ENCODE results near the gene CES4A. TPM values are rescaled to one million over a fixed set of nuclear protein-coding genes. Genes with fewer than 3 reads are reported as not detected.
"Not testable (repeated sequence)": the region's sequence is repeated elsewhere in the genome, so short reads cannot be mapped to it uniquely, and the experiment has no call there.

Gene CES4A
- total and polyA plus RNA-seq, 4 experiments from 2014 or later: 4.1 to 21.9 (median 16.0) TPM

DNA sequence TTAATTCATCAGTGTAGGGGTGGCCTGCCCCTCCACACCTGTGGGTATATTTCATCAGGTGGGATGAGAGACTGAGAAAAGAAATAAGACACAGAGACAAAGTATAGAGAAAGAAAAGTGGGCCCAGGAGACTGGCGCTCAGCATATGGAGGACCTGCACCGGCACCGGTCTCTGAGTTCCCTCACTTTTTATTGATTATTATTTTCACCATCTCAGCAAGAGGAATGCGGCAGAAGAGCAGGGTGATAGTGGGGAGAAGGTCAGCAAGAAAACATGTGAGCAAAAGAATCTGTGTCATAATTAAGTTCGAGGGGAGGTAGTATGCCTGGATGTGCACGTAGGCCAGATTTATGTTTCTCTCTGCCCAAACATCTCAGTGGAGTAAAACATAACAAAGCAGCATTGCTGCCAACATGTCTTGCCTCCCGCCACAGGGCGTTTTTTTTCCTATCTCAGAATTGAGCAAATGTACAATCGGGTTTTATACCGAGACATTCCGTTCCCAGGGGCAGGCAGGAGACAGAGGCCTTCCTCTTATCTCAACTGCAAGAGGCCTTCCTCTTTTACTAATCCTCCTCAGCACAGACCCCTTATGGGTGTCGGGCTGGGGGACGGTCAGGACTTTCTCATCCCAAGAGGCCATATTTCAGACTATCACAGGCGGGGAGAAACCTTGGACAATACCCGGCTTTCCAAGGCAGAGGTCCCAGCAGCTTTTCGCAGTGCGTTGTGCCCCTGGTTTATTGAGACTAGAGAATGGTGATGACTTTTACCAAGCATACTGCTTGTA lies 32.8 kb upstream of the CES4A start:
- H3K27ac ChIP-seq (ENCODE audit: low read depth, low read length); H3K9me3 Mint-ChIP-seq; H3K27ac Mint-ChIP-seq; H3K4me3 ChIP-seq (ENCODE audit: low read length in 2 of 2); H3K4me1 ChIP-seq (ENCODE audit: insufficient read depth, low read length); H3K4me3 Mint-ChIP-seq; POLR2A ChIA-PET (ENCODE audit: partially characterized antibody); H3K9me3 ChIP-seq (ENCODE audit: control insufficient read depth in 1 of 2, low read length in 2 of 2); H3K4me1 Mint-ChIP-seq; H3K36me3 ChIP-seq (ENCODE audit: insufficient read depth, low read length); H3K36me3 Mint-ChIP-seq; H3K27me3 ChIP-seq (ENCODE audit: insufficient read depth, low read length): not testable (repeated sequence)
- DNase-seq: peak in 1 of 5 donors; percentile 7
- CTCF ChIA-PET (ENCODE audit: partially characterized antibody): interaction anchor here (1.3 kb wide), 1 partner anchor 10 kb away, joined by 5 read pairs; no protein-coding TSS in a partner anchor
- intact Hi-C loops (cut with micrococcal nuclease): loop anchor here (2.0 kb wide), 2 partner anchors 21 to 61 kb away; no protein-coding TSS in a partner anchor
- H3K27me3 Mint-ChIP-seq: peaks cover 19 to 24% of the 10 kb centered on the region in 2 donors

DNA sequence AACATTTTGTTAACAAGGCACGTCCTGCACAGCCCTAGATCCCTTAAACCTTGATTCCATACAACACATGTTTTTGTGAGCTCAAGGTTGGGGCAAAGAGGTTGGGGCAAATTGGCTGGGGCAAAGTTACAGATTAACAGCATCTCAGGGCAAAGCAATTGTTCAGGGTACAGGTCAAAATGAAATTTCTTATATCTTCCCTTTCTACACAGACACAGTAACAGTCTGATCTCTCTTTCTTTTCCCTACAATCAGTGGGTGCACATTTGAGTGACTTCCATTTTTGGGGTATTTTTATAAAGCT lies 32.3 kb upstream of the CES4A start:
- H3K27me3 ChIP-seq (ENCODE audit: insufficient read depth, low read length); POLR2A ChIA-PET (ENCODE audit: partially characterized antibody); H3K4me3 Mint-ChIP-seq; H3K27ac Mint-ChIP-seq; H3K4me1 Mint-ChIP-seq; H3K36me3 Mint-ChIP-seq; H3K9me3 Mint-ChIP-seq; H3K36me3 ChIP-seq (ENCODE audit: insufficient read depth, low read length); H3K9me3 ChIP-seq (ENCODE audit: control insufficient read depth in 1 of 2, low read length in 2 of 2); H3K4me3 ChIP-seq (ENCODE audit: low read length in 2 of 2); intact Hi-C loops (cut with micrococcal nuclease); DNase-seq; H3K4me1 ChIP-seq (ENCODE audit: insufficient read depth, low read length); H3K27ac ChIP-seq (ENCODE audit: low read depth, low read length): not testable (repeated sequence)
- H3K27me3 Mint-ChIP-seq: peaks cover 18 to 24% of the 10 kb centered on the region in 2 donors
- CTCF ChIA-PET (ENCODE audit: partially characterized antibody): interaction anchor here (1.3 to 1.8 kb wide), 3 partner anchors 10 to 202 kb away, joined by 3 to 5 read pairs (median 5); no protein-coding TSS in a partner anchor

DNA sequence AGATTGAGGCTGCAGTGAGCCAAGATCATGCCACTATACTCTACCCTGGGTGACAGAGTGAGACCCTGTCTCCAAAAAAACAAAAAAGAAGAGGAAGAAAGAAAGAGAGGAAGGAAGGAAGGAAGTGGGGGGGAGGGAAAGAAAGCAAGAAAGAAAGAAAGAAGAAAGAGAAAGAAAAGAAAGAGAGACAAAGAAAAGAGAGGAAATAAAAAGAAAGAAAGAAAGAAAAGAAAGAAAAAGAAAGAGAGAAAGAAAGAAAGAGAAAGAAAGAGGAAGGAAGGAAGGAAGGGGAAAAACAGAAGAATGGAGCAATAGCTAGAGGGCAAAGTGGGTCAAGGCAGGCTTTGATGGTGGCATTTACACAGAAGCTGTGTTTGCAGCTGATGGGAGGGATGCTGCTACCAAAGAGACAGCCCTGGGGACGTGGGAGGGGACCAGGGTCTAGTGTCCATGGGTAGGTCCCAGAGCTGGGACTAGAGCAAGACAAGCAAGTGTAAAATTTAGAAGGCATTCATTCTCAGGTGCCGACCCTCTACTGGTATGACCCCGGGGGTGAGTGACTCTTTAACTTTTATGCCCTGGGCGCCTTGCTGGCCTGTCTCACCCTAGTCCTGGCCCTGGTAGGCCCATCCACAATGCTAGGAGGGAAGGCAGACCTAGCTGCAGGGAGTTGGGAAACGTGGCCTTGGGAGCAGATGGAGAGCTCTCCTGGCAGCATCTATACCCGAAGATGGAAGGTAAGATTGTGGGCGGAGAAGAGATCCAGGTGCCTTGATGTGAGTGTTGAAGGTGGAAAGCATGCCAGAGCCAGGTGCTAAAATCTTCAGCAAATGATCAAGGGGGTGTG lies 29.3 kb upstream of the CES4A start:
- no peaks in the 10 kb centered on the region for H3K9me3 ChIP-seq (ENCODE audit: control insufficient read depth in 1 of 2, low read length in 2 of 2)
- CTCF ChIA-PET (ENCODE audit: partially characterized antibody): interaction anchor here (1.2 kb wide), 1 partner anchor 20 kb away, joined by 7 read pairs; no protein-coding TSS in a partner anchor
- H3K4me1 ChIP-seq (ENCODE audit: insufficient read depth, low read length): no peaks in the 10 kb centered on the region
- no peaks in the 10 kb centered on the region for H3K36me3 ChIP-seq (ENCODE audit: insufficient read depth, low read length)
- Mint-ChIP-seq H3K27me3 (peaks cover 1 to 2% of the 10 kb centered on the region in 2 donors), H3K9me3 (no peaks in the 10 kb centered on the region), H3K36me3 (no peaks in the 10 kb centered on the region), H3K4me1 (peaks cover 6 to 14% (median 6%) of the 10 kb centered on the region in 4 donors), H3K4me3 (no peak overlapping the region), H3K27ac (peak overlapping the region in 2 of 7 donors; percentile 21 to 53)
- intact Hi-C loops (cut with micrococcal nuclease): no loop called here
- H3K4me3 ChIP-seq (ENCODE audit: low read length in 2 of 2): no peak overlapping the region
- no peak for DNase-seq
- POLR2A ChIA-PET (ENCODE audit: partially characterized antibody): no interaction called here
- H3K27ac ChIP-seq (ENCODE audit: low read depth, low read length): no peak overlapping the region
- H3K27me3 ChIP-seq (ENCODE audit: insufficient read depth, low read length): no peaks in the 10 kb centered on the region

DNA sequence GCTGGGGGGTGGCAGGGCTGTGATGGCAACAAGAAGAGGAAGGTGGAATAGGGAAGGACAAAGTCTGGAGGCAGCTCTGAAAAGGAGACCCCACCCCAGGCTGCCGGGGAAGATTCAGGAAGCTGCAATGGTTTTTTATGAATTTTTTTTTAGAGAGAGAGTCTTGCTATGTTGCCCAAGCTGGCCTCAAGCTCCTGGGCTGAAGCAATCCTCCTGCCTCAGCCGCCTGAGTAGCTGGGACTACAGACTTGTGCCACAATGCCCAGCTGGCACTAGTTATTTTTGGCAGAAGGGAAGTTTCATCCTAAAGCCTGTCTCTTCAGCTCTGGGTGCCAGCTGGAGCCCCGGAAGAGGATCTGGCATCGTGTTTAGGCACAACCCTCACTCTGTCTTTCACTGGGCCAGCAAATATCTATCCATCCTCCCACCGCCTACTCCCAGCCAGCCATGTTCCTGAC lies 28.7 kb upstream of the CES4A start:
- no peak overlapping the region for H3K27ac ChIP-seq (ENCODE audit: low read depth, low read length)
- ChIA-PET POLR2A (ENCODE audit: partially characterized antibody) (no interaction called here), CTCF (ENCODE audit: partially characterized antibody) (no interaction called here)
- H3K27me3 ChIP-seq (ENCODE audit: insufficient read depth, low read length): no peaks in the 10 kb centered on the region
- no peaks in the 10 kb centered on the region for H3K36me3 ChIP-seq (ENCODE audit: insufficient read depth, low read length)
- H3K4me3 ChIP-seq (ENCODE audit: low read length in 2 of 2): no peak overlapping the region
- peaks cover 1 to 2% of the 10 kb centered on the region in 2 donors for H3K27me3 Mint-ChIP-seq
- DNase-seq: no peak
- H3K9me3 ChIP-seq (ENCODE audit: control insufficient read depth in 1 of 2, low read length in 2 of 2): no peaks in the 10 kb centered on the region
- no peaks in the 10 kb centered on the region for H3K4me1 ChIP-seq (ENCODE audit: insufficient read depth, low read length)
- no peak overlapping the region for H3K4me3 Mint-ChIP-seq
- H3K4me1 Mint-ChIP-seq: peaks cover 6 to 14% (median 6%) of the 10 kb centered on the region in 4 donors
- no peaks in the 10 kb centered on the region for H3K36me3 Mint-ChIP-seq
- intact Hi-C loops (cut with micrococcal nuclease): no loop called here
- no peak overlapping the region for H3K27ac Mint-ChIP-seq
- H3K9me3 Mint-ChIP-seq: no peaks in the 10 kb centered on the region

DNA sequence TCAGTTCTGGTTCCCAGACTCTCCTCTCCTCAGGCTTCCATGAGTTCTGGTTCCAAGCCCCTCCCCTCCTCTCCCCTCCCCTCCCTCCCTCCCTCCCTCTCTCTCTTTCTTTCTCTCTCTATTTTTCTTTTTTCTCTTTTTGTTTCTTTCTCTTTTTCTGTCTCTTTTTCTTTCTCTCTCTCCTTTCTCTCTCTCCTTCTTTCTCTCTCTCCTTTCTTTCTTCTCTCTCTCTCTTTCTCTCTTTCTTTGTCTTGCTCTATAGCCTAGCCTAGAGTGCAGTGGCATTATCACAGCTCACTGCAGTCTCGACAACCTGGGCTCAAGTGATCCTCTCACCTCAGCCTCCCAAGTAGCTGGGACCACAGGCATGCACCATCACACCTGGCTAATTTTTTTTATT lies 28.1 kb upstream of the CES4A start:
- ChIA-PET CTCF (ENCODE audit: partially characterized antibody) (interaction anchor here (1.2 to 1.4 kb wide), 2 partner anchors 31 to 203 kb away, joined by 3 read pairs; no protein-coding TSS in a partner anchor), POLR2A (ENCODE audit: partially characterized antibody) (no interaction called here)
- DNase-seq: no peak
- intact Hi-C loops (cut with micrococcal nuclease): no loop called here
- Mint-ChIP-seq H3K36me3 (no peaks in the 10 kb centered on the region), H3K27ac (no peak overlapping the region), H3K27me3 (peaks cover 3% of the 10 kb centered on the region in 2 donors), H3K4me3 (no peak overlapping the region), H3K9me3 (no peaks in the 10 kb centered on the region), H3K4me1 (peaks cover 6 to 14% (median 6%) of the 10 kb centered on the region in 4 donors)
- Histone ChIP-seq H3K27ac (ENCODE audit: low read depth, low read length) (no peak overlapping the region), H3K36me3 (ENCODE audit: insufficient read depth, low read length) (no peaks in the 10 kb centered on the region), H3K4me1 (ENCODE audit: insufficient read depth, low read length) (no peaks in the 10 kb centered on the region), H3K9me3 (ENCODE audit: control insufficient read depth in 1 of 2, low read length in 2 of 2) (no peaks in the 10 kb centered on the region), H3K4me3 (ENCODE audit: low read length in 2 of 2) (no peak overlapping the region), H3K27me3 (ENCODE audit: insufficient read depth, low read length) (no peaks in the 10 kb centered on the region)

DNA sequence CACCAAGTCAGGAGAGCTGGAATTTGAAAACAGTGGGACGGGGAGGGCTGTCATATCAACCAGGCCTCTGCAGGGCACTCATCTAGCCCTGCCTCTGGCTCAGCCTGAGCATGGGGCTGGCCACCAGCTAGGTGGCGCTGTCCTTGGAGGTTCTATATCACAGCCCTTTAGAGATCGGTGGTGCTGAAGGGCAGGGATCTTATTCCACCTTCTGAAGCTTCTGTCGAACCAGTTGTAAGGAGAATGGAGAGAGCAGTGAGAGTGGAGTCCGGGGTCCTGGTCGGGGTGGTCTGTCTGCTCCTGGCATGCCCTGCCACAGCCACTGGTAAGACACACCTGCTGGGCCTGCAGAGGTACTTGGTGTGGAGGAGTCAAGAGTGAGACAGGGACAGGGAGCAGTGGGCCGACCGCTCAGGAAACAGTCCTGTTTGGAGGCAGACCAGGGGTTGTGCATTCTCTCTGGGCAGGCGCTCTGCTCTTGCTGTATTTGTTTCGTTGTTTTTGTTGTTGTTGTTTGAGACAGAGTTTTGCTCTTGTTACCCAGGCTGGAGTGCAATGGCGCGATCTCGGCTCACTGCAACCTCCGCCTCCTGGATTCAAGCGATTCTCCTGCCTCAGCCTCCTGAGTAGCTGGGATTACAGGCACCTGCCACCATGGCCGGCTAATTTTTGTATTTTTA lies 27.2 kb upstream of the CES4A start, which contains the start of gene CES3:
CES3 (plus strand) TSS at position 202 of the 680 bp plus-strand sequence; CDS start at position 244, 42 bp downstream.
- Mint-ChIP-seq H3K36me3 (no peaks in the 10 kb centered on the region), H3K27ac (peak within 1 kb of the TSS in 2 of 7 donors; percentile 49 to 73), H3K4me3 (peak within 1 kb of the TSS in 3 of 8 donors; percentile 6 to 40 (median 17)), H3K4me1 (peaks cover 6 to 14% (median 6%) of the 10 kb centered on the region in 4 donors), H3K9me3 (no peaks in the 10 kb centered on the region), H3K27me3 (peaks cover 3% of the 10 kb centered on the region in 2 donors)
- Histone ChIP-seq H3K9me3 (ENCODE audit: control insufficient read depth in 1 of 2, low read length in 2 of 2) (no peaks in the 10 kb centered on the region), H3K4me3 (ENCODE audit: low read length in 2 of 2) (no peak within 1 kb of the TSS), H3K27ac (ENCODE audit: low read depth, low read length) (no peak within 1 kb of the TSS), H3K27me3 (ENCODE audit: insufficient read depth, low read length) (no peaks in the 10 kb centered on the region), H3K4me1 (ENCODE audit: insufficient read depth, low read length) (no peaks in the 10 kb centered on the region), H3K36me3 (ENCODE audit: insufficient read depth, low read length) (no peaks in the 10 kb centered on the region)
- DNase-seq: peak; percentile 36 to 66 (median 41)
- POLR2A ChIA-PET (ENCODE audit: partially characterized antibody): no interaction called here
- intact Hi-C loops (cut with micrococcal nuclease): no loop called here
- CTCF ChIA-PET (ENCODE audit: partially characterized antibody): interaction anchor here (0.8 to 1.9 kb wide), 7 partner anchors 18 to 383 kb away, joined by 3 to 6 read pairs (median 3); no protein-coding TSS in a partner anchor
